Spleen (tissue), 11 donors: Measurements from ENCODE around the gene KLHDC2. TPM values are rescaled to one million over a fixed set of nuclear protein-coding genes. Genes with fewer than 3 reads are reported as not detected.

Experiments used
- DNase-seq: peaks from one replicate; pipeline ENCODE4 v3.0.0-alpha.2; 2020
- H3K27ac ChIP-seq, 8 donors: fragments of 200-600 bp; sonication (generic) in 7 of 8; 1 replicate in 4 of 8; 2 replicates in 4 of 8; pipeline versions ENCODE4 v1.5.0 to v1.8.0; 2016 to 2021; ENCODE audit warnings: inconsistent platforms in 4 of 8, mild to moderate bottlenecking in 4 of 8, moderate library complexity in 1 of 8
- H3K27me3 ChIP-seq, 7 donors: fragments of 200-600 bp; sonication (generic) in 6 of 7; replicated peaks in 1 of 7; 1 replicate in 4 of 7; 2 replicates in 3 of 7; pipeline versions ENCODE4 v1.5.0 to v1.8.0; 2016 to 2021; ENCODE audit warnings: inconsistent platforms in 3 of 7, mild to moderate bottlenecking in 1 of 7
- H3K36me3 ChIP-seq, 6 donors: fragments of 200-600 bp; sonication (generic) in 5 of 6; 1 replicate in 4 of 6; 2 replicates in 2 of 6; pipeline versions ENCODE4 v1.5.0 to v1.8.0; 2016 to 2021; ENCODE audit warnings: inconsistent platforms in 2 of 6
- H3K4me1 ChIP-seq, 6 donors: fragments of 200-600 bp; sonication (generic) in 5 of 6; 1 replicate in 3 of 6; 2 replicates in 3 of 6; pipeline versions ENCODE4 v1.5.0 to v1.8.0; 2016 to 2021; ENCODE audit warnings: inconsistent platforms in 3 of 6
- H3K4me3 ChIP-seq, 8 donors: fragments of 200-600 bp; sonication (generic) in 7 of 8; 1 replicate in 4 of 8; 2 replicates in 4 of 8; pipeline versions ENCODE4 v1.5.0 to v1.8.0; 2016 to 2021; ENCODE audit warnings: inconsistent platforms in 4 of 8, mild to moderate bottlenecking in 4 of 8, moderate library complexity in 2 of 8
- H3K9me3 ChIP-seq, 8 donors: fragments of 200-600 bp; sonication (generic) in 7 of 8; 1 replicate in 4 of 8; 2 replicates in 4 of 8; pipeline versions ENCODE4 v1.5.0 to v1.8.0; 2016 to 2021; ENCODE audit warnings: inconsistent platforms in 4 of 8
- POLR2A ChIP-seq, 3 donors: fragments of 450-650 bp; IDR thresholded peaks; one replicate each; pipeline ENCODE4 v1.5.1; 2017; ENCODE audit warnings: antibody characterized with exemption in 3 of 3, mild to moderate bottlenecking in 1 of 3
- POLR2AphosphoS5 ChIP-seq, 3 donors: sonication (generic); formaldehyde crosslinking; IDR thresholded peaks; one replicate each; pipeline ENCODE4 v1.5.1; 2017; ENCODE audit warnings: antibody characterized with exemption in 3 of 3
- WGBS, 5 donors: extraction: QIAGEN DNeasy Blood & Tissue Kit in 3 of 5; methylation state at CpG; one replicate each; pipeline versions ENCODE4 v1.1.5 to v1.1.7; 2013 to 2018; 5-methylcytosine and 5-hydroxymethylcytosine counted together
- intact Hi-C: fragments of 100-400 bp; cut with DNase I; formaldehyde crosslinking; loops from one replicate; pipeline ENCODE4 v1.15.0; 2023; ENCODE audit warnings: low total_unique reads
- polyA plus RNA-seq, 3 donors: library from polyadenylated mRNA; stranded (reverse); fragments of 200-250 nt; gene quantifications; one replicate each; pipeline ENCODE4 v1.2.1, GENCODE V29; 2013
- total RNA-seq, 7 donors: library from RNA; depleted of rRNA in 3 of 7; stranded (reverse); fragments of >200 nt in 3 of 7; fragmentation: NEBNext Ultra II Directional in 4 of 7; extraction: Animal tissue kit (Norgen Biotek cat#: 25700) in 4 of 7; gene quantifications; one replicate each; pipeline versions ENCODE4 v1.1.0 to v1.2.1, GENCODE V29; 2016 to 2021
- TF ChIP-seq, protein P1 (sequence below), 11 experiments: fragments of 200-600 bp in 7 of 11; fragments of 450-650 bp in 4 of 11; sonication (generic) in 4 of 11; IDR thresholded peaks in 8 of 11; conservative IDR thresholded peaks in 3 of 11; 1 replicate in 7 of 11; 2 replicates in 4 of 11; pipeline versions ENCODE4 v1.4.0 to v1.8.0; 2016 to 2021; ENCODE audit warnings: antibody characterized with exemption in 11 of 11, inconsistent platforms in 4 of 11, mild to moderate bottlenecking in 1 of 11
- donor health status: healthy with polysubstance abuse.
- donor health status: DM: no; HTN: no; CAD: no; lungs with moderate emphysema.
- donor health status: DM: no; HTN: no; CAD: no.
- donor health status: Bipolar disorder and iron deficiency.
- donor health status: healthy.
- donor health status: DM: no; HTN: no; CAD: no.
- donor health status: DM: yes; HTN: yes; CAD: no.

The KLHDC2 gene
- total and polyA plus RNA-seq, 10 donors, result 31.9 to 66.8 (median 44.1) TPM

DNA sequence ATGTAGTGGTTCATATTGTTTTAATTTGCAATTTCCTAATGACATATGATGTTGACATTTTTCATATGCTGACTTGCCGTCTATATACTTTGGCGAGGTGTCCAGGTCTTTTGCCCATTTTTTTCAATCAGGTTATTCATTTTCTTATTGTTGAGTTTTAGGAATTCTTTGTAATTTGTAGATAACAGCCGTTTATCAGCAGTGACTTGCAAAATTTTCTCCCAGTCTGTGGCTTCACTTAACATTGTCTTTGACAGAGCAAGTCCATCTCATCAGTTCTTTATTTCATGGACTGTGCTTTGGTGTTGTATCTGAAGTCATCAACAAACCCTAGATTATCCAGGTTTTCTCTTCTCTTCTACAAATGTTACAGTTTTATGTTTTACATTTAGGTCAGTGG, 12.6 kb upstream of the KLHDC2 start:
- DNase-seq, result no peak
- intact Hi-C loops, result no loop called here
- no peak overlapping the region for H3K4me3 ChIP-seq
- WGBS, 5 donors, result 79 to 87% (median 86%) methylated on average over 3 of the region's 3 CpGs
- H3K27me3 ChIP-seq, result no peaks in the 10 kb centered on the region
- H3K36me3 ChIP-seq, result peaks cover 0 to 13% (median 4%) of the 10 kb centered on the region in 6 donors
- TF ChIP-seq POLR2AphosphoS5 (IDR thresholded peaks at IDR 0.05) (no peak), POLR2A (IDR thresholded peaks at IDR 0.05) (no peak)
- TF ChIP-seq, protein P1, sequence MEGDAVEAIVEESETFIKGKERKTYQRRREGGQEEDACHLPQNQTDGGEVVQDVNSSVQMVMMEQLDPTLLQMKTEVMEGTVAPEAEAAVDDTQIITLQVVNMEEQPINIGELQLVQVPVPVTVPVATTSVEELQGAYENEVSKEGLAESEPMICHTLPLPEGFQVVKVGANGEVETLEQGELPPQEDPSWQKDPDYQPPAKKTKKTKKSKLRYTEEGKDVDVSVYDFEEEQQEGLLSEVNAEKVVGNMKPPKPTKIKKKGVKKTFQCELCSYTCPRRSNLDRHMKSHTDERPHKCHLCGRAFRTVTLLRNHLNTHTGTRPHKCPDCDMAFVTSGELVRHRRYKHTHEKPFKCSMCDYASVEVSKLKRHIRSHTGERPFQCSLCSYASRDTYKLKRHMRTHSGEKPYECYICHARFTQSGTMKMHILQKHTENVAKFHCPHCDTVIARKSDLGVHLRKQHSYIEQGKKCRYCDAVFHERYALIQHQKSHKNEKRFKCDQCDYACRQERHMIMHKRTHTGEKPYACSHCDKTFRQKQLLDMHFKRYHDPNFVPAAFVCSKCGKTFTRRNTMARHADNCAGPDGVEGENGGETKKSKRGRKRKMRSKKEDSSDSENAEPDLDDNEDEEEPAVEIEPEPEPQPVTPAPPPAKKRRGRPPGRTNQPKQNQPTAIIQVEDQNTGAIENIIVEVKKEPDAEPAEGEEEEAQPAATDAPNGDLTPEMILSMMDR (IDR thresholded peaks at IDR 0.05 in 8 of 11, conservative IDR thresholded peaks at IDR 0.05 in 3 of 11), result no peak
- no peak overlapping the region for H3K27ac ChIP-seq
- H3K9me3 ChIP-seq, result no peaks in the 10 kb centered on the region
- H3K4me1 ChIP-seq, result no peaks in the 10 kb centered on the region

DNA sequence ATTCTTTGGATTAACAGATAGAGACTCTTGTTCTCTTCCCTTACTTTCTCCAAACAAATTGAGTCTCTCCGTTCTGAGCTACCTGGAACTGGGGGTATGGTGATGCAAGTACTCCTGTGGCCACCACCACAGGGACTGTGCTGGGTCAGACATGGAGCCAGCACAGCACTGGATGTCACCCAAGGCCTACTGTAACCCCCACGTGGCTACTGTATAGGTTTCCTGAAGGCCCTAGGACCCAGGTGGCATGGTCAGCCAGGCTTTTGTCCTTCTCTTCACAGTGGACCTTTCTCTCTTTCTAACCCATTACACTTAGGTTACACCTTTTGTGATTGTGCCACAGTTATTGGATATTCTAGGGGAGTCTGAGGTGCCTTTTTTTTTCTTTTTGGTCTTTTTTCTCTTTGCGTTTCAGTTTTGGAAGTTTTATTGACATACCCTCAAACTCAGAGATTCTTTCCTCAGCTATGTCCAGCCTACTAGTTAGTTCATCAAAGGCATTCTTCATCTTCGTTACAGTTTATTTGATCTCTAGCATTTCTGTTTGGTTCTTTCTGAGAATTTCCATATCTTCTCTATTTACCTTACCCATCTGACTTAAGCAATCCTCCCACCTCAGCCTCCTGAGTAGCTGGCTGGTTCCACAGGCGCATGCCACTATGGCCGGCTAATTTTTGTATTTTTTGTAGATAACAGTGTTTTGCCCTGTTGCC, 6.0 kb upstream of the KLHDC2 start:
- H3K4me3 ChIP-seq, result no peak overlapping the region
- no peak overlapping the region for H3K27ac ChIP-seq
- WGBS, 5 donors, result 88 to 92% (median 90%) methylated on average over 6 of the region's 6 CpGs
- TF ChIP-seq, protein P1 (IDR thresholded peaks at IDR 0.05 in 8 of 11, conservative IDR thresholded peaks at IDR 0.05 in 3 of 11), result no peak
- no peaks in the 10 kb centered on the region for H3K27me3 ChIP-seq
- no peaks in the 10 kb centered on the region for H3K9me3 ChIP-seq
- no peak for DNase-seq
- intact Hi-C loops, result loop anchor here (10.0 kb wide), 2 partner anchors 67 to 127 kb away; partner anchors contain the start of genes DNAAF2 and KLHDC1
- H3K4me1 ChIP-seq, result peaks cover 3 to 5% (median 4%) of the 10 kb centered on the region in 6 donors
- H3K36me3 ChIP-seq, result no peaks in the 10 kb centered on the region

DNA sequence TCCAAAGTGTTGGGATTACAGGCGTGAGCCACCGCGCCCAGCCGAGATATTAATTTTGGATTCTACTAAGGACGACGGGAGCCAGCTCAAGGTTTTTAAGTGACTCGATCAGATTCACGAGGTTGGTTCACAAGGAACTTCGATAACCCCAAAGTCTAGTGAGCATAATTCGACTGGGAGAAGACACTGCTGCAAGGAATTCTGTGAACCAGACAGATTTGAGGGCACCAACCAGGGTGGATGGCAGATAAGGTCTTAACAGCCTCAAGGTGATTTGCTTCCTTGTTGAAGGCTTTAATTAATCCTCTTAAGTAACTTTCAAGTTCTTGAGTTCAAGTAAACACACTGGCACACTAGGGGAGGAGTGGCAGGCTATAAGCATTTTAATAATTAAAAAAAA, 1.1 kb upstream of the KLHDC2 start:
- Histone ChIP-seq H3K4me3 (peak overlapping the region in 6 of 8 donors; percentile 68 to 89 (median 82)), H3K4me1 (peaks cover 16 to 41% (median 30%) of the 10 kb centered on the region in 6 donors), H3K27ac (peak overlapping the region; percentile 89 to 100 (median 98)), H3K36me3 (peaks cover 0 to 5% (median 0%) of the 10 kb centered on the region in 6 donors), H3K9me3 (no peaks in the 10 kb centered on the region), H3K27me3 (no peaks in the 10 kb centered on the region)
- intact Hi-C loops, result loop anchor here (10.0 kb wide), 2 partner anchors 72 to 132 kb away; partner anchors contain the start of genes DNAAF2 and KLHDC1
- TF ChIP-seq POLR2A (IDR thresholded peaks at IDR 0.05) (no peak), POLR2AphosphoS5 (IDR thresholded peaks at IDR 0.05) (no peak)
- TF ChIP-seq, protein P1 (IDR thresholded peaks at IDR 0.05 in 8 of 11, conservative IDR thresholded peaks at IDR 0.05 in 3 of 11), result no peak
- 87 to 95% (median 90%) methylated on average over 10 of the region's 10 CpGs for WGBS, 5 donors
- DNase-seq, result no peak

DNA sequence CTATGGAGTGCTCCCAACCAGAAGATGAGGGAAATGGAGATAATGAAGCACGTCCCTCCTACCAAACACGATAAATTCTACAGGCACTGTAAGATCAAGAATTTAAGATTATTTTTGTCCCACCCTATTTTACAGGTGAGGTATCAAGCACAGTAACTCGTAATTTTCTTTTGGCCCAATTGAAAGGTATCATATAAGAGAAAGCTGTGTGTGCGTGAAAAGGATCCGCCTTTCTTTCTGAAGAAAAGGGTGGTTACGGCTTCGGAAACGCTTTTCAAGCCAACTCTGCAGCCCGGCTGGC, 733 bp upstream of the KLHDC2 start:
- Histone ChIP-seq H3K4me1 (peaks cover 16 to 45% (median 30%) of the 10 kb centered on the region in 6 donors), H3K9me3 (no peaks in the 10 kb centered on the region), H3K36me3 (peaks cover 0 to 9% (median 0%) of the 10 kb centered on the region in 6 donors), H3K27me3 (no peaks in the 10 kb centered on the region), H3K4me3 (peak overlapping the region; percentile 18 to 89 (median 82)), H3K27ac (peak overlapping the region; percentile 89 to 100 (median 98))
- no peak for DNase-seq
- intact Hi-C loops, result loop anchor here (10.0 kb wide), 2 partner anchors 72 to 132 kb away; partner anchors contain the start of genes DNAAF2 and KLHDC1
- no peak for TF ChIP-seq POLR2A (IDR thresholded peaks at IDR 0.05)
- TF ChIP-seq, protein P1 (IDR thresholded peaks at IDR 0.05 in 8 of 11, conservative IDR thresholded peaks at IDR 0.05 in 3 of 11), result no peak
- TF ChIP-seq POLR2AphosphoS5 (IDR thresholded peaks at IDR 0.05), result no peak
- WGBS, 5 donors, result 0 to 1% (median 1%) methylated on average over 9 of the region's 9 CpGs
